Measurements from ENCODE around the gene INF2. TPM values are rescaled to one million over a fixed set of nuclear protein-coding genes. Genes with fewer than 3 reads are reported as not detected.

Gene INF2
- total RNA-seq, 1 donor from 2014 or later, result 7.8 TPM

DNA sequence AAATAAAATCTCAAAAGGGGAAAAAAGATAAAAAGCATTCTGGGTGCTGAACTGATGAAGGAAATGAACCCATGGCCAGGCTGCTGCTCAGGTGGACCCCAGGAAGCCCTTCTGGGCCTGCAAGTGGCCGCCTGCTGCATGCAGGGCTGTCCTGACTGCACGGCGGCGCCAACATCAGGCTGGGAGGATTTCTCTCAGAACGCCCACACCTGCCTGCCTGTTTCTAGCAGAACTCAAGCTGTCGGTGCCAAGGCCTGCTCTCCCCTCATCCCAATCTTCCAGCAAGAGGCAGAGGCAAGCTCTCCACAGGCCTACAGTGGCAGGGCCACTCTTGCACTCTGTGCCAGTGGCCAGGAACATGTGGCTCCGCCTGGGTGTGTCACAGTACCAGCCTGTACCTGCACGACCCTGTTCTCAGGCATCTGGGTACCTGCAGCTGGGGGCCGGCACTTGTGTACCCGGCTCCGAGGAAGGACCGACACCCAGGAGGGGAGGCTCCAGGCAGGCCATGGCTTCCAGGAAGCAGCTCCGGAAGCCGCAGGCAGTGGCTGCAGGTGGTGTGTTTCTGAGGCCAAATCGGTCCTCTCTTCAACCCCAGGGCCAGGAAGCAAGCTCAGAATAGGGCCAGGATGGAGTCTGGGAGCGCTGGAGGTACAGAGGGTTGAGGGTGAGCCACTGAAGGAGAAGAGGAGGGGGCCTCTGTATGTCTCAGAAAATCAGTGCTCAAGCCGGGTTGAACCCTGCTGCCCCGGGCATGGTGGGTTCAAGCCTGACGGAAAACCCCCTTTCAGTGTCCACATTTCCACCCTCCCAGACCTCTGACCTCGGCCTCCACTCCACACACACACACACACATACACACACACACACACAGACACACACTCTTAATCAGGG is 2.5 kb upstream of the INF2 start:
- H3F3A ChIP-seq (ENCODE audit: low read depth), result peaks cover 28% of the 10 kb centered on the region
- H3K4me1 Mint-ChIP-seq, result peaks cover 25% of the 10 kb centered on the region
- H3K27me3 ChIP-seq, result no peaks in the 10 kb centered on the region
- peaks cover 3% of the 10 kb centered on the region for H3K9me3 Mint-ChIP-seq
- H4K20me1 ChIP-seq (ENCODE audit: low read depth), result peaks cover 17% of the 10 kb centered on the region
- no peak overlapping the region for H3K27ac Mint-ChIP-seq
- H3K27ac ChIP-seq, result no peak overlapping the region
- peaks cover 9% of the 10 kb centered on the region for H3K27me3 Mint-ChIP-seq (ENCODE audit: insufficient read depth, low read depth)
- no peaks in the 10 kb centered on the region for H3K36me3 Mint-ChIP-seq
- no peak overlapping the region for H3K4me3 ChIP-seq
- TF ChIP-seq EZH2phosphoT487 (IDR thresholded peaks at IDR 0.05) (no peak), EZH2 (IDR thresholded peaks at IDR 0.05) (no peak)
- TF ChIP-seq, protein P1, sequence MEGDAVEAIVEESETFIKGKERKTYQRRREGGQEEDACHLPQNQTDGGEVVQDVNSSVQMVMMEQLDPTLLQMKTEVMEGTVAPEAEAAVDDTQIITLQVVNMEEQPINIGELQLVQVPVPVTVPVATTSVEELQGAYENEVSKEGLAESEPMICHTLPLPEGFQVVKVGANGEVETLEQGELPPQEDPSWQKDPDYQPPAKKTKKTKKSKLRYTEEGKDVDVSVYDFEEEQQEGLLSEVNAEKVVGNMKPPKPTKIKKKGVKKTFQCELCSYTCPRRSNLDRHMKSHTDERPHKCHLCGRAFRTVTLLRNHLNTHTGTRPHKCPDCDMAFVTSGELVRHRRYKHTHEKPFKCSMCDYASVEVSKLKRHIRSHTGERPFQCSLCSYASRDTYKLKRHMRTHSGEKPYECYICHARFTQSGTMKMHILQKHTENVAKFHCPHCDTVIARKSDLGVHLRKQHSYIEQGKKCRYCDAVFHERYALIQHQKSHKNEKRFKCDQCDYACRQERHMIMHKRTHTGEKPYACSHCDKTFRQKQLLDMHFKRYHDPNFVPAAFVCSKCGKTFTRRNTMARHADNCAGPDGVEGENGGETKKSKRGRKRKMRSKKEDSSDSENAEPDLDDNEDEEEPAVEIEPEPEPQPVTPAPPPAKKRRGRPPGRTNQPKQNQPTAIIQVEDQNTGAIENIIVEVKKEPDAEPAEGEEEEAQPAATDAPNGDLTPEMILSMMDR (IDR thresholded peaks at IDR 0.05), result no peak
- H3K79me2 ChIP-seq (ENCODE audit: low read depth), result peaks cover 21% of the 10 kb centered on the region
- H3K9me3 ChIP-seq (ENCODE audit: low read depth), result no peaks in the 10 kb centered on the region
- peak overlapping the region; percentile 55 for H3K4me3 Mint-ChIP-seq
- H3K4me1 ChIP-seq, result peaks cover 51% of the 10 kb centered on the region
- no peak overlapping the region for H3K4me2 ChIP-seq
- H3K36me3 ChIP-seq, result no peaks in the 10 kb centered on the region
- H3K9ac ChIP-seq, result no peak overlapping the region
- peak; percentile 1 for DNase-seq (ENCODE audit: low spot score)
- no peak overlapping the region for H2AFZ ChIP-seq (replicated peaks)

DNA sequence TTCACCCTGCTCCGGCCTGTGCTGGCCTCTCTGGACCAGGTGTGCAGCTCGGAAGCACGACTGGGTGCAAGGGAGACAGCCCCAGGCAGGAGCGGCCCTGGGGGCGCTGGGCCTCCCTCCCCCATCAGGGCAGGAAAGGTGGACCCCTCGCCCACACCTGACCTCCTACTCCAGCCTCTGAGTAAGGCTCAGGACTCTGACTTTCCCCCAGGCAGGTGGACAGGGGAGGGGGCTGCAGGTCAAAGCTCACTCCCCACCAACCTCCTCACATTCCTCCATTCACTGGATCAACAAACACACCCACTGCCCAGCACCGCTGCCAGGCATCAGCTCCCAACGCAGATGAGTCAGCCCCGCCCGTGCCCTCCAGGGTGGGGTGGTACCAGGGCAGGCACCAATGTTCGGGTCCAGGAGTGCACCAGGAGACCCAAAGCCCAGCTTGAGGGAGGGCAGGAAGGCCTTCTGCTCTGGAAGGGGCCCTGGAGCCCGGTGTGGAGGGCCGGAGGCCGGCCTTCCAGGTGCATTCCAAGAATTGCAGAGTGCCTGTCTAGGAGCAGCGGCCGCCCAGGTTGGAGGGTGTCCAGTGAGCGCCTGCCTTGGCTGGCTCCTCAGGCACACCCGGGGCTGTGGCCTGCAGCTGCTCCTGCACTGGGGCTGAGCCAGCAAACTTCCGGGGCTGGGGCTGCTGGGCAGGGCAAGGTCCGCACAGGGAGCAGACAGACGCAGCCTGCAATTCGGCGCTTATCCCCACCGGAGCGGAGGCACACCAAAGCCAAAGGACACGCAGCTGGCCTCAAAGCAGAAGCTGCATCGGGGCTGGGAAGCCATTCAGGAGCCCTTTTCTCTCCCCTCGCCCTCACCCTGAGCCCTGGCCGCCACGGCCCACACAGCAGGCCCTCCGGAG is 1.6 kb upstream of the INF2 start:
- H3K4me3 Mint-ChIP-seq, result peak overlapping the region; percentile 58
- peaks cover 9% of the 10 kb centered on the region for H3K27me3 Mint-ChIP-seq (ENCODE audit: insufficient read depth, low read depth)
- peak; percentile 52 for DNase-seq (ENCODE audit: low spot score)
- no peaks in the 10 kb centered on the region for H3K36me3 Mint-ChIP-seq
- H3K79me2 ChIP-seq (ENCODE audit: low read depth), result peaks cover 23% of the 10 kb centered on the region
- H3K36me3 ChIP-seq, result no peaks in the 10 kb centered on the region
- no peak overlapping the region for H3K9ac ChIP-seq
- H2AFZ ChIP-seq (replicated peaks), result no peak overlapping the region
- TF ChIP-seq, protein P1 (IDR thresholded peaks at IDR 0.05), result no peak
- TF ChIP-seq EZH2 (IDR thresholded peaks at IDR 0.05), result no peak
- TF ChIP-seq EZH2phosphoT487 (IDR thresholded peaks at IDR 0.05), result no peak
- H4K20me1 ChIP-seq (ENCODE audit: low read depth), result peaks cover 21% of the 10 kb centered on the region
- no peak overlapping the region for H3K27ac Mint-ChIP-seq
- H3K4me3 ChIP-seq, result no peak overlapping the region
- no peaks in the 10 kb centered on the region for H3K27me3 ChIP-seq
- peaks cover 16% of the 10 kb centered on the region for H3K4me1 Mint-ChIP-seq
- no peak overlapping the region for H3K27ac ChIP-seq
- no peaks in the 10 kb centered on the region for H3K9me3 ChIP-seq (ENCODE audit: low read depth)
- H3K4me2 ChIP-seq, result no peak overlapping the region
- H3F3A ChIP-seq (ENCODE audit: low read depth), result peaks cover 20% of the 10 kb centered on the region
- H3K4me1 ChIP-seq, result peaks cover 41% of the 10 kb centered on the region
- peaks cover 3% of the 10 kb centered on the region for H3K9me3 Mint-ChIP-seq

DNA sequence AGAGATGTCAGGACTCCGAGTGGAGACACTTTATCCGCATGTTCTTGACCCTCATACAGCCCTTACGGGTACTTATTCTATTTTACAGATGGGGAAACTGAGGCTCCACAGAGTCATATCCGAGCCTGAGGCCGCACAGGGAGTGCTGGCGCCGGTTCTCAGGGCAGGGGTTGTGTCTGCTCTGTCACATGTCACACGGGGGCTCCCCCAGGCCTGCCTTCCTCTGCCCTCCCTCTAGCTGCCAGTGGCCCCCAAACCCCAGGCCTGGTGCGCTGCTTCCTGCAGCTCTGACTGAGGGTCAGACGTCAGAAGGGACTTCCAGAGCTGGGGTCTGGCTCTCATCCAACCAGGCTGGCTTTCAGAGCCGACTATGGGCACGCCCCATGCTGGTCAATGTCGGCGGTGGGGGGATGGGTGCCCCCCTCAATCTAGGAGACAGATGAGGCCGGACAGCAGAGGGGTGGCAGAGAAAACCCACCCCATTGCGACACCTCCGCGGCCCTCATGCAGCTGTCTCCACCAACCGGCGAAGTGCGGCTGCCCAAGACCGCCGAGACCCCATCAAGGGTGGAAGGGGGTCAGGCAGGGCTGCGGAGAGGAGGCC is 811 bp upstream of the INF2 start:
- Mint-ChIP-seq H3K4me3 (peak overlapping the region; percentile 72), H3K4me1 (peaks cover 14% of the 10 kb centered on the region), H3K27ac (no peak overlapping the region), H3K9me3 (peaks cover 3% of the 10 kb centered on the region), H3K36me3 (no peaks in the 10 kb centered on the region), H3K27me3 (ENCODE audit: insufficient read depth, low read depth) (peaks cover 9% of the 10 kb centered on the region)
- no peak overlapping the region for H3K9ac ChIP-seq
- H3K27me3 ChIP-seq, result no peaks in the 10 kb centered on the region
- peaks cover 22% of the 10 kb centered on the region for H4K20me1 ChIP-seq (ENCODE audit: low read depth)
- H3K79me2 ChIP-seq (ENCODE audit: low read depth), result peaks cover 23% of the 10 kb centered on the region
- H3K4me3 ChIP-seq, result peak overlapping the region; percentile 63
- peak overlapping the region; percentile 99 for H3K4me2 ChIP-seq
- H3F3A ChIP-seq (ENCODE audit: low read depth), result peaks cover 20% of the 10 kb centered on the region
- no peak for DNase-seq (ENCODE audit: low spot score)
- peak overlapping the region; percentile 89 for H2AFZ ChIP-seq (replicated peaks)
- H3K27ac ChIP-seq, result no peak overlapping the region
- peaks cover 35% of the 10 kb centered on the region for H3K4me1 ChIP-seq
- H3K36me3 ChIP-seq, result no peaks in the 10 kb centered on the region
- TF ChIP-seq EZH2phosphoT487 (IDR thresholded peaks at IDR 0.05) (no peak), EZH2 (IDR thresholded peaks at IDR 0.05) (no peak)
- TF ChIP-seq, protein P1 (IDR thresholded peaks at IDR 0.05), result no peak
- H3K9me3 ChIP-seq (ENCODE audit: low read depth), result no peaks in the 10 kb centered on the region

Measured in neural progenitor cell (in vitro differentiated cells).